NB4 (cell line): ENCODE results near the gene CHAT.

ENCODE experiments used
- DNase-seq: peaks from one replicate; pipeline ENCODE4 v3.0.0; 2010; ENCODE audit warnings: low read depth
- H3K4me3 ChIP-seq: one replicate; pipeline ENCODE4 v1.5.1; 2011; ENCODE audit warnings: mild to moderate bottlenecking, low read depth, low read length, moderate library complexity
- MYC ChIP-seq: IDR thresholded peaks from 2 replicates; pipeline ENCODE4 v1.6.1; 2011; ENCODE audit warnings: low read depth, low read length
- POLR2A ChIP-seq: IDR thresholded peaks from 2 replicates; pipeline ENCODE4 v1.6.1; 2011; ENCODE audit warnings: mild to moderate bottlenecking; ENCODE audit not compliant: insufficient read length; ENCODE audit errors: extremely low read depth
- TF ChIP-seq, protein P1 (sequence below): IDR thresholded peaks from 2 replicates; pipeline ENCODE4 v1.6.1; 2011; ENCODE audit warnings: low read depth, low read length
- TF ChIP-seq, protein P2 (sequence below): IDR thresholded peaks from one replicate; pipeline ENCODE4 v1.5.1; 2012; ENCODE audit warnings: low read depth, low read length

The CHAT gene

GRCh38 chr10:49609006-49609282 lies 4.9 kb upstream of the CHAT start:
- no peak overlapping the region for H3K4me3 ChIP-seq
- DNase-seq, result no peak
- TF ChIP-seq POLR2A (no peak), MYC (no peak)
- TF ChIP-seq, protein P1, sequence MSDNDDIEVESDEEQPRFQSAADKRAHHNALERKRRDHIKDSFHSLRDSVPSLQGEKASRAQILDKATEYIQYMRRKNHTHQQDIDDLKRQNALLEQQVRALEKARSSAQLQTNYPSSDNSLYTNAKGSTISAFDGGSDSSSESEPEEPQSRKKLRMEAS, result no peak
- TF ChIP-seq, protein P2, sequence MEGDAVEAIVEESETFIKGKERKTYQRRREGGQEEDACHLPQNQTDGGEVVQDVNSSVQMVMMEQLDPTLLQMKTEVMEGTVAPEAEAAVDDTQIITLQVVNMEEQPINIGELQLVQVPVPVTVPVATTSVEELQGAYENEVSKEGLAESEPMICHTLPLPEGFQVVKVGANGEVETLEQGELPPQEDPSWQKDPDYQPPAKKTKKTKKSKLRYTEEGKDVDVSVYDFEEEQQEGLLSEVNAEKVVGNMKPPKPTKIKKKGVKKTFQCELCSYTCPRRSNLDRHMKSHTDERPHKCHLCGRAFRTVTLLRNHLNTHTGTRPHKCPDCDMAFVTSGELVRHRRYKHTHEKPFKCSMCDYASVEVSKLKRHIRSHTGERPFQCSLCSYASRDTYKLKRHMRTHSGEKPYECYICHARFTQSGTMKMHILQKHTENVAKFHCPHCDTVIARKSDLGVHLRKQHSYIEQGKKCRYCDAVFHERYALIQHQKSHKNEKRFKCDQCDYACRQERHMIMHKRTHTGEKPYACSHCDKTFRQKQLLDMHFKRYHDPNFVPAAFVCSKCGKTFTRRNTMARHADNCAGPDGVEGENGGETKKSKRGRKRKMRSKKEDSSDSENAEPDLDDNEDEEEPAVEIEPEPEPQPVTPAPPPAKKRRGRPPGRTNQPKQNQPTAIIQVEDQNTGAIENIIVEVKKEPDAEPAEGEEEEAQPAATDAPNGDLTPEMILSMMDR, result no peak

DNA sequence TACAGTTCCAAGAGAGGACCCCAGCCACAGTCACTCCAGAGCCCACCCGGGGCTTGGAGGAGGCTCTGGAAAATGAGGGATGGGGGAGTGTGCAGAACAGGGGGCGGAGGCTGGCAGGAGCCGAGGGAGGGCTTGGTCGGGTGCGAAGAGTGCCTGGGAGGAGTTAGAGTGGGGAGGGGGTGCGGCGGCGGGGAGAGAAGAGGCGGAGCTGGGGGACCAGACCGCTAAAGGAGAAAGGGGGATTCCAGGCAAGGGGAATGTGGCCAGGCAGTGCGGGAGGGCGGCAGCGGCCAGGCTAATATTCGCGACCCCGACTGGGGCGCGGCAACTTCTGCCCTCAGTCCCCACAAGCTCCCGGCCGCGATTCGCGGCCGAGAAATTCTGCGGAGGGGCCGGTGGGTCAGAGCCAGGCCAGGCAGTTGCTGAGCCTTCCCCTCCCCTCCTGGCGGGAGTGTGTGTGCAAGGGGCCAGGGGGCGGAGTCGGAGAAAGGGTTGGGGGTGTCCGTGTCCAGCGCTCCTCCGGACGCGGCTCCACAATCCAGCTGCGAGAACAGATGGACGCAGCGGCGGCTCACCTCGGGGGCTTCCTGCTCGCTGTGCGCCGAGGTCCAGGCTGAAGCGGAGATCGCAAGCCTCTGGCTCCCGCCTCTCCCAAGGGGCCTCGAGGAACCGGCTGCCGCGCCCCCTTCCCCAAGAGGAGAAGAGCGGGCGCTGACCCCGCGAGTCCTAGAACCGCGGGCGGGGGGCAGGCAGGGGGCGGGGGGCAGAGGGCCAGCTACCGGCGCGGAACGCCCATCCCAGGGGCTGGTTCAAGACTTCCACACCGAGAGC lies 4.3 kb upstream of the CHAT start:
- H3K4me3 ChIP-seq, result no peak overlapping the region
- TF ChIP-seq POLR2A, result no peak
- TF ChIP-seq, protein P1, result no peak
- TF ChIP-seq, protein P2, result no peak
- no peak for TF ChIP-seq MYC
- no peak for DNase-seq

DNA sequence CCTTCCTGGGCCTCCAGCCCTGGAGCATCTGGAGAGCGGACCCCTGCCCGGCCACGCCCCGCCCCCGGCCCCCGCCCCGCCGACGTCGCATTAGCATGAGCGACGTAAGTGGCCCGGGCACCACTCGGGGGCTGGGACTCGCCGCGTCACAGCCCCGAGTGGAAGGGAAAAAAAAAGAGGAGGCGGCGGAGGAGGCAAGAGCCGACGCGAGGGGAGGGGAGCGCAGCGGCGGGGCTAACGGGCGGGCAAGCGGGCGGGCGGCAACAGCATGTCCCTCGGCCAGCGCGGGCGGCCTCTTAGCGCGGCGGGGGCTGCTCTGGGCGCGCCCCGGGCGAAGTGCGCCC lies 3.8 kb upstream of the CHAT start, which contains the start of gene SLC18A3:
SLC18A3 (plus strand) TSS at position 197 of the 344 bp plus-strand sequence. CDS start 431 bp downstream, outside the sequence.
- no peak for TF ChIP-seq POLR2A
- TF ChIP-seq MYC, result no peak
- TF ChIP-seq, protein P2, result no peak
- TF ChIP-seq, protein P1, result no peak
- DNase-seq, result no peak
- no peak within 1 kb of the TSS for H3K4me3 ChIP-seq

GRCh38 chr10:49610458-49611165 lies 3.2 kb upstream of the CHAT start:
- no peak for TF ChIP-seq MYC
- TF ChIP-seq POLR2A, result no peak
- TF ChIP-seq, protein P1, result no peak
- TF ChIP-seq, protein P2, result no peak
- DNase-seq, result no peak
- H3K4me3 ChIP-seq, result no peak overlapping the region

DNA sequence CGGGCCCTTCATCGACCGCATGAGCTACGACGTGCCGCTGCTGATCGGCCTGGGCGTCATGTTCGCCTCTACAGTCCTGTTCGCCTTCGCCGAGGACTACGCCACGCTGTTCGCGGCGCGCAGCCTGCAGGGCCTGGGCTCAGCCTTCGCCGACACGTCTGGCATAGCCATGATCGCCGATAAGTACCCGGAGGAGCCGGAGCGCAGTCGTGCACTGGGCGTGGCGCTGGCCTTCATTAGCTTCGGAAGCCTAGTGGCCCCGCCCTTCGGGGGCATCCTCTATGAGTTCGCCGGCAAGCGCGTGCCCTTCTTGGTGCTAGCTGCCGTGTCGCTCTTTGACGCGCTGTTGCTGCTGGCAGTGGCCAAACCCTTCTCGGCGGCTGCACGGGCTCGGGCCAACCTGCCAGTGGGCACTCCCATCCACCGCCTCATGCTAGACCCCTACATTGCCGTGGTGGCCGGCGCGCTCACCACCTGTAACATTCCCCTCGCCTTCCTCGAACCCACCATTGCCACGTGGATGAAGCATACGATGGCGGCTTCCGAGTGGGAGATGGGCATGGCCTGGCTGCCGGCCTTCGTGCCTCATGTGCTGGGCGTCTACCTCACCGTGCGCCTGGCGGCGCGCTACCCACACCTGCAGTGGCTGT lies 2.5 kb upstream of the CHAT start:
- no peak for DNase-seq
- H3K4me3 ChIP-seq, result no peak overlapping the region
- TF ChIP-seq, protein P2, result no peak
- no peak for TF ChIP-seq MYC
